HG03442 (cell line): ENCODE data around the gene CPNE5.

Experiments used
- ATAC-seq: cut with Tn5 transposase; IDR thresholded peaks from one replicate; pipeline ENCODE4 v1.9.1; 2021; ENCODE audit warnings: mild to moderate bottlenecking, moderate library complexity; ENCODE audit not compliant: unreplicated experiment

The CPNE5 gene

DNA sequence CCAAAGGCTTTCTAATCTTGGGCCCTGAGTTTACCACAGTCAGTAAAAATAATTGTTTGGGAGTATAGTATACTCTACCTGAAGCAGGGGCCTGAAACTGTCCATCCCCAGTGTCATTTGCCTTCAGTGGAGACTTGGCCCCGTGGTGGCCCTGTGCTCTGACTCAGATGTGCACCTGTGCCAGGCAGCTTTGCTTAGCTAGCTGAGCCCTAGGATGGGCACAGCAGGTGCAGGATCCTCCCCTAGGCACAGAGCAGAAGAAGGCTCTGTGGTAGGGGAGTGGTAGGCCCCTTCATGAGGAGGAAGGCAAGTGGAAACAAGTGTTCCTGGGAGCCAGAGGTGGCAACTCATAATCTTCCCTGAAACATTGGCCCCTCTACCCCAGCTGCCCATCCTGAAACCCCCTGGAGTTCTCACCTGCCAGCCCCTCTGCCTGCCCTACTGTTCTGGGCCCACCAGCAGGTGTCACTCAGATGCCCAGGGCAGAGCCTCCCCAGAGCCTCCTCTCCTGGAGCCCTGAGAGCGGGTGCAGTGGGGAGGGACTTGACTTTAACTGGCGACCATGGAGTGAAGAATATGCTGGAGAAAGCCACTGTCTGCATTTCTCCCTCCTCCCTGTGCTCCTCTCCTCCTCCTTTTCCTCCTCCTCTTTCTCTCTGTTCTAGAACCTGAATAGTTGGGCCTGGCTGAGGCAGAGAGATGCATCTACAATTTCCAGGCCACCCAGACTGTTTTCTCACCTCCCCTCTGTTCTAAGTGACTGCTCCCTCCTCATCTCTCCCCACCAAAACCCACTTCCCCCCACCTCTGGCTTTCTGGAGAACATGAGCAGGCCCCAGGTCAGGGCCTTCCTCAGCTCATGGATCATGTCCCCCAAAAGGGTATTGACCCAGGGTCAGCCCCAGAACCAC is 2.9 kb downstream of the CPNE5 start:
- ATAC-seq: no peak

DNA sequence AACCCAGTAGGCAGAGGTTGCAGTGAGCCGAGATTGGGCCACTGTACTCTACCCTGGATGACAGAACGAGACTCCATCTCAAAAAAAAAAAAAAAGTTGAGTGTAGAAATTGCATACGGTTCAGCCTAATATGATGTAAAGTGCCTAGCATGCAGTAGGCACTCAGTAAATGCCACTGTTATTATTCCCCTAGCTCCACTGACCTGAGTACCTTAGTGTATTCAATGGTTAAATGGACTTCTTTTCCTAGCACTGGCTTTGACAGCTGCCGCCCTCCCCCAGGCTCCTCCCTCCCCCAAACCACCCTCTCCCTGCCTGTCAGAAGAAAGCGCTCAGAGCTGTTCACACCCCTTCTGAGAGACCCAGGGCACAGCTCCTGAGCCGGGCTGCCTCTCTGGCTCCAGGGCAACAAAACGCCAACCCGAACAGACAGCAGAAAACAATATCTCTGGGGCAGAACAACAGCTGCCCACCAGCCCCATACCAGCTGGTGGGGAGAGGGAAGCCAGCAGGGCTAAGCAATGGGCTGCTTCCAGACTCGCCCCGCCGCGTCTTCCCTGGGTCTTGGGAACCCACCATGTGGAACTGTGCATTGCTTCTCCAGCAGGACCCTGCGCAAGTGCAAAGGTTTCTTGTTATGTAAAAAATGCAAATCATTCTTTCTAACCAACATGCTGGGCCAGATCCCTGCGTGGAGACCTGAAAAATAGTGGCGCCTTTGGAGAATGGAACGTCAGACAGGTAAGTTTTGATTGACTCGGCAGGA is 4.5 kb downstream of the CPNE5 start:
- ATAC-seq: no peak

- no peak for ATAC-seq
Measured at GRCh38 chr6:36833182-36833789, 6.0 kb downstream of the CPNE5 start.

- no peak for ATAC-seq
Measured at GRCh38 chr6:36832313-36832712, 6.9 kb downstream of the CPNE5 start.

- no peak for ATAC-seq
Measured at GRCh38 chr6:36830577-36830976, 8.7 kb downstream of the CPNE5 start.

- no peak for ATAC-seq
Measured at GRCh38 chr6:36829919-36830544, 9.2 kb downstream of the CPNE5 start.

- no peak for ATAC-seq
Measured at GRCh38 chr6:36827261-36828079, 11.8 kb downstream of the CPNE5 start.

GRCh38 chr6:36826520-36827227 is 12.6 kb downstream of the CPNE5 start:
- no peak for ATAC-seq

DNA sequence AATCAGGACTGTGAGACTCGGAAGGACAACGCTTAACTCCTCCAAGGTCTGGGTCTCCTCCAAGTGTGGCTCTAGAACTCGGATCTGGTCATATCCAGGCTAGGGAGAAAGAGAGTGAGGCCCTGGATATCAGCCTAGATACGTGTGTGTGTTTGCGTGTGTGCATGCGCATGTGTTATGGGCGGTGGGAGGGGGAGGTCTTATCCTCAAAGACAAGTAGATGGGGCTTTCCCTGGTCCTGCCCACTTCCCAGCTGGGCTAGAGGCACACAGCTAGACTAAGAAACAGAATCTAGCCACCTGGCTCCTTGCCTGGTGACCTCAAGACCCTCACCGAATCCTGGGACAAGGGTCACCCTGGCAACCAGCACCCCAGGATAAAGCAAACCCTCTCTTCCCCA is 13.2 kb downstream of the CPNE5 start:
- no peak for ATAC-seq

GRCh38 chr6:36825452-36825851 is 13.8 kb downstream of the CPNE5 start:
- ATAC-seq: no peak

DNA sequence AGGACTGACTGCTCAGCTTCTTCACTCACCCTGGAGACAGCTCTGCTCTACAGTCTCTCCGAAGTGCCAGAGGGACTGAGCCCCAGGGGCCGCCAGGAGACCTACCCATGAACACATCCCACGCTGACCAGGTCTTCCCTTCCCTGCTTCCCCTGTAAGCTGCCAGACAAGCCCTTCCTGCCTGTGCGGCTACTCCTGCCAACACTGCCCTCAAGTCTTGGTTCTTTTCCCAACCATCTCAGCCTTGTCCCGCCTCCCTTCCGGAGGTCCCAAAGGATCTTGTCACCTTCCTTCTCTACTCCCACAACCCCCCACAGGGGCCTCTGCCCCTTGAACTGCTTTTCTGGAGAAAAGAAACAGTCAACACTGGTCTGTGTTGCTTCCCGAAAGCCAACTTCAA is 15.0 kb downstream of the CPNE5 start:
- no peak for ATAC-seq

- ATAC-seq: no peak
Measured at GRCh38 chr6:36823421-36824096, 15.7 kb downstream of the CPNE5 start.

DNA sequence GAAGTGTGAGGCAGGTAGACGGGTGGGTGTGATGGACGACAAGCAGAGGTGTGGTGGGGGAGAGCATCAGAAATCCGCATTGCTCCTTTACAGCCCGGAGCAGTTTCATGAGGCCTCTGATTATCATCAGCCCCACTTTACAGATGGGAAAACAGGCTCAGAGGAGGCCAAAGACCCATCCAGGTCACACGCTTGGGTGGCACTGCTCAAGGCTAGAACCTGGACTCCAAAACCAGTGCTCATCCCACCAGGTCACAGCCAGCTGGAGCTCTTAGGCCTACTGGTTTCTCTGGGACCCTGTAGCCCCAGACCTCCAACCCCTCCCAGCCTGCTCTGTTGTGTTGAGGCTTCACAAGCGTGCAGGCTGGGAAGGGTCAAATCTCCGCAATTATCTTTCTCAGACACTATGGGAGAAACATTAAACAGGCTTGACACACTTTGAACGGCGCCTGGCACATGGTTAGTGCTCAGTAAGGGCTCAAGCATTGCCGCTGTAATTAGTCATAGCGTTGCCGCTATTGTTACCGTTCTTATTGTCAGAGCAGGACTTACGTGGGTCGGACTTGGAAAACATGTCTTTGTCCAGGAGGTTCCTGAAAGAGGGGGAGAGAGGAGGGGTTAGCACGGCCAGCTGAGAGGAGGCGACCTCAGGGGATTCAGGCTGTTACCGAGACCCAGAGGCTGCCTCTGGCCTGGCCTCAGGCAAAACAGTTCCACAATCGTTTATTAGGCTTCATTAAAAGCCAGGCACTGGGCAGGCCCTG is 16.6 kb downstream of the CPNE5 start:
- no peak for ATAC-seq

DNA sequence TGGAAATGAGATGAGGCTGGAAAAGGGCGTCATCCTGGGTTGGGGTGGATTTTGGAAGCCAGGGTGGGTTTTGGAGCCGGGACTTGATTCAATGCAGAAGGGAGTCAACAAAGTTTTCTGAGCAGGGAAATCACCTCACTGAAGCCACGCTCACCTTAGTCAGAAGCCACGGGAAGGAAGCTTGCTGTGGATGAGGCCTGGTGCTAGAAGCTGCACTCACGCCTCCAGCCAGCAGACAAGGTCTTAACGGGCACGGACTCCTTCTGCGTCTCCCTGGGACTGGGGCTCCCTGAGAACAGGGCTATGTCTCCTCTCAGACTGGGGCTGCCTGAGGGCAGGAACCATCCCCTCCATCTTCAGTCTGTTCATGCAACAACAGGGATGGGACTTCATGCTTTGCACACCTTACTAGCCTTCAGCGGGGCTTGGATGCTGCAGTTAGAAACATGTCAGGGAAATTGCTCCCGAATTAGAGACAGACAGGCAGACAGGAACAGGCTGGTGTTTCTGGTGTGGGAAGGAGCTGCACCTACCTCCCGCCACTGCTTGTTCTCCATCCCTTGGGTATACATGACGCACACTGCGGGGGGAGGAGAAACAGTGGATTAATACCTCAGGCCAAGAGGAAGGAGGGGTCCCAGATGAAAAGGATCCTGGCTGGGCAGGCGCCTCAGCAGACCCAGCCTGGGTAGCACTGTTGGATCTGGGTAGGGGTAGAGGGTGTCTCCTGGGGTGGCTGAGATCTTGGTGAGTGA is 17.5 kb downstream of the CPNE5 start:
- no peak for ATAC-seq

DNA sequence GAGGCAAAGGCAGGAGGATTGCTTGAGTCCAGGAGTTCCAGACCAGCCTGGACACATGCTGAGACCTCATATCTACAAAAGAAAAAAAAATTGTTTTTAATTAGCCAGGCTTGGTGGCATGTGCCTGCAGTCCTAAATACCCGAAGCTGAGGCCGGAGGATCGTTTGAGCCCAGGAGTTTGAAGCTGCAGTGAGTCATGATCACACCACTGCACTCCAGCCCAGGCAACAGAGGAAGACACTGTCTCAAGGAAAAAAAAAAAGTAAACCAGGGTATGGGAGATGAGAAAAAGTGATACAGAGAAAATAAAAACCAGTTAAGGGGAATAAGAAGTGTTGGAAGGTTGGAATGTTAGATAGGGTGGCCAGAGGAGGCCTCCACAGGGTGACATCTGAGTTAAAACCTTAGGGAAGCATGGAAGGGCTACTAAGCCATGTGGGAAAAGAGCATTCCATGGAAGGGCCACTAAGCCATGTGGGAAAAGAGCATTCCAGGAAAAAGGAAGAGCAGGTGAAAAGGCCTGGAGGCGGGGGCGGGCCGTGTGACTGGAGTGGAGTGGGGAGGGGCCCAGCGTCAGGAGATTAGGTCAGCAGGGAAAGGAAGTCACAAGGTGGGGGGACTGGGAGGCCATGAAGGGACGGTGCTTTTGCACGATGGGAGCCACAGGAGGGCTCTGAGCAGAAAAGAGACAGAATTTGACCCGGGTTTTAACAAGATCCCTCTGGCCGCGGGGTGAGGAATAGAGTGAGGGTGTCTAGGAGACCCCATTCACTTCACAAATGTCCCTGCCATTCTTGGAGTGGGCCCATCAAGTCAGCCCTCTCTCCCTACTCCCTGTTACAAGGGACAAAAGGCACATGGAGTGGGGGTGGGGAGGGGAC is 18.3 kb downstream of the CPNE5 start:
- ATAC-seq: no peak

- ATAC-seq: no peak
Measured at GRCh38 chr6:36818756-36819155, 20.5 kb downstream of the CPNE5 start.

GRCh38 chr6:36817847-36818246 is 21.4 kb downstream of the CPNE5 start:
- no peak for ATAC-seq
